ENCODE measurements around the gene RHOG.
A peak's percentile ranks its signal among the peaks of the same experiment; 100 is the strongest.
"Not testable (repeated sequence)": the region's sequence is repeated elsewhere in the genome, so short reads cannot be mapped to it uniquely, and the experiment has no call there.

RHOG gene

DNA sequence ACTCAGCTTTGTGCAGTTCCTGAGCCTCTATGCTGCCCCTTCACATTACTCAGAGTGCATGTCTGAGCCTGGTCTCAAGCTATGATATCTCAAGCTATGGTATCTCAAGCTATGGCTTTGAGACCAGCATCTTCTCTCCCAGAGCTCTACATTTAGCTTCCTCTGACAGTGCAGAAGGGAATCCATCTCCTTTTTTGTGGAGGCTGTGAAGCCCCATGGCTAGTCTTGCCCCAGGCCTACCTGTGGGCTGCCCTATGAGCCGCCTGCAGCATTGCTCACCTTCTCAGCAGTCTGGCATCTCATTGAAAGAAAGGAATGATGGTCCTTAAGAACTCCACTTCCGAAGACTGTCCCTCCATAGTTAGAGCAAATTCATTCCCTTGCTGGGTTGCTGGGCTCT is 19.8 kb downstream of the RHOG start:
- no peak overlapping the region for H3K9ac ChIP-seq (ENCODE audit: low read depth, low read length)
- peaks cover 12% of the 10 kb centered on the region for H3K4me1 ChIP-seq (ENCODE audit: insufficient read depth, low read length)
- H3K36me3 ChIP-seq (ENCODE audit: insufficient read depth, low read length) = no peaks in the 10 kb centered on the region; the same call in 1 of the 2 replicates
- H3K9me3 ChIP-seq (ENCODE audit: control insufficient read depth, insufficient read depth, low read length) = no peaks in the 10 kb centered on the region

DNA sequence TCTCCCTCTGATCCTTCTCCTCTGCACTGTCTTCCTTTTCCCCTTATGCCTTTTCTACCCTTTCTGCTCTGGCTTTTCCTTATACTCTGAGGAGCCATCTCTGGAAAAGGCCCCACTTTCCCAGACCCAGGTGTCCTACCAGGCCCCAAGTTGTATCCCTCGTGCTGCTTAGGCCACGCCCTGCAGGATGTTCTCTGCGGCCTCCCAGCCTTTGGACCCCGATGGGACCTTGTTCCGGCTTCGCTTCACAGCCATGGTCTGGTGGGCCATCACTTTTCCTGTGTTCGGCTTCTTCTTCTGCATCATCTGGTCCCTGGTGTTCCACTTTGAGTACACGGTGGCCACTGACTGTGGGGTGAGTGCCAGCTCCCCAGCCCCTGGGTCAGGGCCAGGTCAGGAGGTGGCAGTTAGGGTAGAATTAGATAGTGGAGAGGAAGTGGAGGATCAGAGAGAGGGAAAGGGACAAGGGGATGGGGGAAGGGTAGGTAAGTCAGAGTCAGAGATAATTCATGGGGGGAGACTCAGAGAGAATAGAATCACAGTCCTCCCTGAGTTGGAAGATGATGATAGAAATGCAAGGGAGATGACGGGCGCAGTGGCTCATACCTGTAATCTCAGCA is 23.5 kb downstream of the RHOG start:
- H3K9ac ChIP-seq (ENCODE audit: low read depth, low read length) = no peak overlapping the region
- no peaks in the 10 kb centered on the region; the same call in 1 of the 2 replicates for H3K36me3 ChIP-seq (ENCODE audit: insufficient read depth, low read length)
- no peaks in the 10 kb centered on the region for H3K9me3 ChIP-seq (ENCODE audit: control insufficient read depth, insufficient read depth, low read length)
- no peaks in the 10 kb centered on the region for H3K4me1 ChIP-seq (ENCODE audit: insufficient read depth, low read length)

DNA sequence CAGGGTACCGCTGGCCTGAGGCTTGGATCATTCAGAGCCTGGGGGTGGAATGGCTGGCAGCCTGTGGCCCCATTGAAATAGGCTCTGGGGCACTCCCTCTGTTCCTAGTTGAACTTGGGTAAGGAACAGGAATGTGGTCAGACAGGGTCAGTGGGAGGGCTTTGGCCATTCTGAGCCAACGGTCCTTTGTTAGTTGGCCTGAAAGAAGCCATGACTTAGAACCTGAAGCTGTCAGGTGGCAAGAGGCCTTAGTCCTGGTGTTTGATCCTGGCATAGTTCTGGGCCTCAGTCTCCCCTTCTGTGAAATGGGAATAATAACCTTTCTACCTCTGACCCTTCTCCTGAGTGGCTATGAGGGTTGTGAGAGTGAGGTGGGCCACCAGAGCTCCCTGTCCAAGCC is 24.1 kb downstream of the RHOG start:
- no peaks in the 10 kb centered on the region; the same call in 1 of the 2 replicates for H3K36me3 ChIP-seq (ENCODE audit: insufficient read depth, low read length)
- no peaks in the 10 kb centered on the region for H3K9me3 ChIP-seq (ENCODE audit: control insufficient read depth, insufficient read depth, low read length)
- no peak overlapping the region for H3K9ac ChIP-seq (ENCODE audit: low read depth, low read length)

DNA sequence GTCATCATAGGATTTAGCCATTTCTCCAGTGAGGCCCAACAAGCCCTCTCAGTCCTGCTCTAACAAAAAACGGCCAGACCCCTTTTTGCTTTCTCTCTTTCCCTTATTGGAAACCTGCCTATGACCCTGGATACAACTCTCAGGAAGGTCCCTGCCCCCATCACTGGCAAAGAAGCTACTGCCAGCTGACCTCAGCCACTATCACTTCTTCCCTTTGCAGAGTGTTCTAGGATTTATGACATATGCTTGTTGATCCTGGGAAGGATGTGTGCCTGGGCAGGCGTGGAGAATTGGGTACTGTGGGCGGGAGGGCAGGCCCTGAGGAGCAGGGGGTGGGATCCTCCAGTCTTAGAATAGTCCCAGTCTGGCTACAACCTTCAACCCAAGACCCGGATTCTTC is 24.9 kb downstream of the RHOG start:
- H3K36me3 ChIP-seq (ENCODE audit: insufficient read depth, low read length) = no peaks in the 10 kb centered on the region; the same call in 1 of the 2 replicates
- H3K4me1 ChIP-seq (ENCODE audit: insufficient read depth, low read length) = no peaks in the 10 kb centered on the region
- no peaks in the 10 kb centered on the region for H3K9me3 ChIP-seq (ENCODE audit: control insufficient read depth, insufficient read depth, low read length)
- no peak overlapping the region for H3K9ac ChIP-seq (ENCODE audit: low read depth, low read length)

More for the DNA sequence above, 24.1 kb downstream of the RHOG start:
- no peaks in the 10 kb centered on the region for H3K4me1 ChIP-seq (ENCODE audit: insufficient read depth, low read length)

DNA sequence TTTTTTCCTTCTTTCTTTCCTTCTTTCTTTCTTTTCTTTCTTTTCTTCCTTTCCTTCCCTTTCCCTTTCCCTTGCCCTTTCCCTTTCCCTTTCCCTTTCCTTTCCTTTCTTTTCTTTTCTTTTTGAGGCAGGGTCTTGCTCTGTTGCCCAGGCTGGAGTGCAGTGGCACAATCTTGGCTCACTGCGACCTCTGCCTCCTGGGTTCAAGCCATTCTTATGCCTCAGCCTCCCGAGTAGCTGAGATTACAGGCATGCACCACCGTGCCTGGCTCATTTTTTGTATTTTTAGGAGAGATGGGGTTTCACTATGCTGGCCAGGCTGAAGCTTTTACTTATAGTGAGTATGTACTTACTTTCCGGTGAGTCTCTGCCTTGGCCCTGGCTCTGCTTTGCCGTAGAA is 25.9 kb downstream of the RHOG start:
- H3K9me3 ChIP-seq (ENCODE audit: control insufficient read depth, insufficient read depth, low read length); H3K4me1 ChIP-seq (ENCODE audit: insufficient read depth, low read length); H3K9ac ChIP-seq (ENCODE audit: low read depth, low read length); H3K36me3 ChIP-seq (ENCODE audit: insufficient read depth, low read length): not testable (repeated sequence)

DNA sequence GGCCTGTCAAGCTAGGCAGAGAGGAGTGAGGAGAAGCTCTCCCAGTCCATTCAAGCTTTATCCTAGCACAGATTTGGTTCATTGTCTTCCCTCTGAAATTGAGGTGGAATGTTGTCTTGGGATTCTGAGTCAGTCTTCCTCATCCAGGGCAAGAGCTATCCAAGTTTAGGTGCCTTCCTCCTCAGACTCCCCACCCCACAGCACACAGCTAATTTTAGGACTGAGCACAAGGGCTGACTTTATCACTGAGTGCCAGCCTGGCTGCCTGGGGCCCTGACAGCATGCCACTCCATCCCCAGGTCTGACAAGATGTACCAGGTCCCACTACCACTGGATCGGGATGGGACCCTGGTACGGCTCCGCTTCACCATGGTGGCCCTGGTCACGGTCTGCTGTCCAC is 29.8 kb downstream of the RHOG start:
- no peak overlapping the region for H3K9ac ChIP-seq (ENCODE audit: low read depth, low read length)
- H3K9me3 ChIP-seq (ENCODE audit: control insufficient read depth, insufficient read depth, low read length) = no peaks in the 10 kb centered on the region
- no peaks in the 10 kb centered on the region for H3K36me3 ChIP-seq (ENCODE audit: insufficient read depth, low read length)
- H3K4me1 ChIP-seq (ENCODE audit: insufficient read depth, low read length) = 0 out of 2 replicates have a peak, but pooled peaks cover 3% of the 10 kb centered on the region

DNA sequence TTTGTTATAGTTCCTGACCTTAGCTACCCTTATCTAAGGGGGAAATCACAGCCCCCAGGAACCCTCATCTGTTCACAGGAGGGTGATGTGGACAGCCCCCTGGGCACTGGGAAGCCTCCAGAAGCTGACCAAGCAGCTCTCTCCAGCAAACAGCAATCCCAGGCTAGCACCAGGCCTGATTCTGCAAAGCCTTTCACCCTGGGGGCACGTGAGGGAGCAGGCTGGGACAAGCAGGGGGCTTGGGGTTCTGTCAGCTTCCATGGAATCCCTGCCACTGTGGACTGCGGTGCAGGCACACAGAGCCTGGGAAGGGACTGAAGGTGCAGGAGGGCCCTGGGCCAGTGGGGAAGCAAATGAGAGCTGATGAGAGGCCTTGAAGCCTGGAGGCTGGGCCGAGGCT is 30.3 kb downstream of the RHOG start:
- no peaks in the 10 kb centered on the region for H3K36me3 ChIP-seq (ENCODE audit: insufficient read depth, low read length)
- 0 out of 2 replicates have a peak, but pooled peaks cover 3% of the 10 kb centered on the region for H3K4me1 ChIP-seq (ENCODE audit: insufficient read depth, low read length)
- H3K9me3 ChIP-seq (ENCODE audit: control insufficient read depth, insufficient read depth, low read length) = no peaks in the 10 kb centered on the region
- no peak overlapping the region for H3K9ac ChIP-seq (ENCODE audit: low read depth, low read length)

DNA sequence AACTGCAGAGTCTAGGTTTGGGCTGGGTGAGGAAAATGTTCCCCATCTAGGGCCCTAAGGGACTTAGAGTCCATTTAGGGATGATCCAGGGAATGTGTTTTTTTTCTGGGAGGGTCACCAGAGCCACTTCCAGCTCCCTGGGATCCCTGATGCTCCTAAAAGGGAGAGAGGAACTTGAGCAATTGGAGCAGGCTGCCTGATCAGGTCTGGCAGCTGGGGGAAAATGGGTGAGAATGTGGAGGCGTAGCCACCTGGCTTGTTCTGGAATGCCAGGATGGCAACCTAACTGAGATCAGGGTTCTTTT is 31.2 kb downstream of the RHOG start:
- 0 out of 2 replicates have a peak, but pooled peaks cover 3% of the 10 kb centered on the region for H3K4me1 ChIP-seq (ENCODE audit: insufficient read depth, low read length)
- no peaks in the 10 kb centered on the region for H3K9me3 ChIP-seq (ENCODE audit: control insufficient read depth, insufficient read depth, low read length)
- no peak overlapping the region for H3K9ac ChIP-seq (ENCODE audit: low read depth, low read length)
- no peaks in the 10 kb centered on the region for H3K36me3 ChIP-seq (ENCODE audit: insufficient read depth, low read length)

DNA sequence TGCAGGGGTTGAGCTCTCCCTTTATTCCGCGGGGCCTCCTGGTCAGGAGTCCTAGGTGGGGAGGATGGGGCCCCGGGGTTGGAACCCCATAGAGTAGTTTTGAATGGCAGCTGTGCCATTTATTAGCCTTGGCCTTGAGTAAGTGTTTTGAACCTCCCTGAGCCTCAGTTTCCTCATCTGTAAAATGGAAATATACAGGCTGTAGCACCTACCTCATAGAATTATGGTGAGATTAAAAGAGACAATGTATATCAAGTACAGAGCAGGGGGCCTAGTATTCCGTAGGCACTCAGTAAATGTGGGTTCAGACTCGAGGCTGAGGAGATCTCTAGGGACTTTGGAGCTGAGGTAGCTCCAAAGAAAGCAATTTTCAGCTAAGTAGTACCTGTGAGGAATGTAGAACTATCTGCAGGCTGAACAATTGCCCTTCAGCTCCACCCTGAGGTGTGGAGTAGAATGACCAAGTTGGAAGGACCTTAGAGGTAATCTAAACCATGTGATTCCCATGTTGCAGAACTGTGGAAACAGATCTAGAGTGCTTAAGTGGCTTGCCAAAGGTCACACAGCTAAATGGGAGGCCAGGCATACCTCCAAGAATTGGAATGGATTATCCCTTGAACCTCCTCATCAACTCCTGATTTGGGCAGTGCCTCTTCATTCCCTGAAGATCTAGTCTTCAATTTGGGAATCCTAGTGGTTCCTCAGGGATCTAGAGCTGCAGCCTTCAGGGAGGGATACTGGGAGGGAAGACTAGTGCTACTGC is 31.7 kb downstream of the RHOG start:
- Histone ChIP-seq H3K36me3 (ENCODE audit: insufficient read depth, low read length) (no peaks in the 10 kb centered on the region), H3K9me3 (ENCODE audit: control insufficient read depth, insufficient read depth, low read length) (no peaks in the 10 kb centered on the region), H3K9ac (ENCODE audit: low read depth, low read length) (peak overlapping the region; percentile 92), H3K4me1 (ENCODE audit: insufficient read depth, low read length) (0 out of 2 replicates have a peak, but pooled peaks cover 3% of the 10 kb centered on the region)

DNA sequence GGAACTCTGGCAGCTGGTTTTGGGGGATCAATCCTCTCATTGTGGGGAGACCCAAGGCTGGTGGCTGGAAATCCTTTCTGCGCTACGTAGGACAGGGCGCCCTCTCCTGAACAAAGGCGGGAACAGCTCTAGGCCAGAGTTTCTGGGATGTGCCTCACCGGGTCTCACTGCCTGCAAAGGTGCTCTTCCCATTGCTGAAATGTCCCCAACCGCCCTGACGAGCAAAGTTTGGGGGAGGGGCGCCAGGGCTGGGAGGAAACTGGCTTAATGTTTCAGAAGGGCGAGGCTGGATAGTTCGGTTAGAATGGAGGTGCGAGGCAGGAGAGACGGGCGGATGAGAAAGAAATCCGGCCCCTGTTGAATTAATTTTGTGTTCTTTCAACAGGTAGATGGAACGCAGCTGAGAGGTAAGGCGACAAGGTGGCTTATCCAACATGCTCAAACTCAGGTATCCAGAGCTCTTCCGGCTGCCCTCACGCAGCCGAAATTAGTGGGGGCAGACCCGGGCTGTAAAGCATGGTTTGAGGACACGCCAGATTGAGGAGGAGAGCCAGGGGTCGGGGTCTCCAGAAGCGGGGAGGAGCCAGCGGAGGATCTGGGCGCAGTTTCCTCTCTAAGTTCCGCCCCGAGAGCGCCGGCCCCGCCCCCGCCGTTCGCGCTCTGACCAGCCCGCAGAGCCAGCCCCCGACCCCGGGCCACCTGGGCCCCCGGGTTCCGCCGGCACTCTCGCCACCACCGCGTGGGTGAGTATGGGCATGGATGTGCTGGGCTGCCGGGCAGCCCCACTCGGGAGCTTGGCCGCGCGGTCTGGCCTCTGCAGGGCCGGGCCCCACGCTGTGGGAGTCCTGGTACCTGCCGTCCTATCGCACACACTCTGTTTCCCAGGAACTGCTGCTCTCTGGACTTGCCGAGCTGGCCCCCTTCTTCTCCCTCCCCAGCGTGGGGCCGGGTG is 32.6 kb downstream of the RHOG start, which contains the start of gene PGAP2:
Gene PGAP2, plus strand, starts transcription at position 652 of the 952 bp plus-strand sequence. CDS start 2,700 bp downstream, outside the sequence.
- Histone ChIP-seq H3K9me3 (ENCODE audit: control insufficient read depth, insufficient read depth, low read length) (no peaks in the 10 kb centered on the region), H3K4me1 (ENCODE audit: insufficient read depth, low read length) (0 out of 2 replicates have a peak, but pooled peaks cover 3% of the 10 kb centered on the region), H3K9ac (ENCODE audit: low read depth, low read length) (peak within 1 kb of the TSS; percentile 92), H3K36me3 (ENCODE audit: insufficient read depth, low read length) (no peaks in the 10 kb centered on the region)

DNA sequence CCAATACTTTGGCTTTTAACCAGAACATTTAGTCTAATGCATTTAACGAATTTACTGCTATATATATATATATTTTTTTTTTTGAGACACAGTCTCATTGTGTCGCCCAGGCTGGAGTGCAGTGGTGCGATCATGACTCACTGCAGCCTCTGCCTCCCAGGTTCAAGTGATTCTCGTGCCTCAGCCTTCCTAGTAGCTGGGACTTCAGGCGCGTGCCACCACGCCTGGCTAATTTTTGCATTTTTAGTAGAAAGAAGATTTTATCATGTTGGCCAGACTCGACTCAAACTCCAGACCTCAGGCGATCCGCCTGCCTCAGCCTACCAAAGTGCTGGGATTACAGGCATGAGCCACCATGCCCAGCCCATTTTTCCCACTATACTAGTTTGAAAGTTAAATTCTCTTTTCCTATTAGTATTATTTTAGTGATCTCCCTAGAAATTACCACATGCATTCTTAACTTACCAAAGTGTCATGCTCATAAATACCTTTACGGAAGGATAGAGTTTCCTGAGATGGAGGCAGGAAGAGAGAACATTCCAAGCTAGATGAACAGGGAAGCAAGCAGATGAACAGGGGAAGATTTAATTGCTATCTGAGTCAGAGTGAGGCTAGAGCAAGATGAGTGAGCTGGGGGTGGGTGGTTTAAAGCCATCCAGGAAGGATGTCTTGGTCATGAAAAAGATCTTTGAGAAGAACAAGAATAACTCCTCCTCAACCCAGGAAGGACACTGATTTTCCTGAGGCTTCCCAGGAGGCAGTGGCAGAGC is 36.8 kb downstream of the RHOG start:
- Histone ChIP-seq H3K9me3 (ENCODE audit: control insufficient read depth, insufficient read depth, low read length) (no peaks in the 10 kb centered on the region), H3K4me1 (ENCODE audit: insufficient read depth, low read length) (0 out of 2 replicates have a peak, but pooled peaks cover 3% of the 10 kb centered on the region), H3K9ac (ENCODE audit: low read depth, low read length) (no peak overlapping the region), H3K36me3 (ENCODE audit: insufficient read depth, low read length) (no peaks in the 10 kb centered on the region)

DNA sequence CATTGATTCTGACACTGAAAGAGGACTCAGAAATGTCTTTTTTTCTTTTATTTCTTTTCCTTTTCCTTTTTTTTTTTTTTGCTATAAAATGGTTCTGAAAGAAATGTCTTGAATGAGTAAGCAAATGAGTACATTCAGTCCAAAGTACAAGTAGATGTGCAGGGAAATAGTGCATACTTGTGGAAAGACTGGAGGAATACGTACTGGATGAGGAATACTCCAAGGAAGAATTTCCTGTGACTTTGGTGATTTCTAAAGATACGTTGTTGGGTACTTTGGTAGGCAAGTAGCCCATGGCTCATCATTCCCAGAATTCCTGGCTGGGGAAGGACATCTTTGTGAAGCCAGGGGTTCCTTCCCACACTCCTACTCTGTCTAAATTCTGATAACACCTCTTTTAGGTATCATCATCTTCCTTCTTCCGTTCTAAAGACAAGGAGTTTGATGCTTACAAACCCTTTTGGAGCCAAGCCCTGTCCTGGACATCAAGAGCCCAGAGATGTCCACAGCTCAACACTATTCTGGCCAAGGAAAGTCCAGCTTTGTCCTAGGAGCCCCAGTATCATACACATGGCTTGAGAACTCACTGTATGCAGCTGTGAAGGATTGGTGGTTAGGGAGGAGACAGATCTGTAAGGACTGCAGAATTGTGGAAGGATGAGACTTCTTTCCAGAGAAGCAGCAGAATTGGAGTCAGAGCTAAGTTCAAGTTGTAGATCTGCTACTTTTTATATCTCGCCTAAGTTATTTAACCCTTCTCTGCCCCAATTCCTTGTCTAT is 38.6 kb downstream of the RHOG start:
- no peaks in the 10 kb centered on the region for H3K9me3 ChIP-seq (ENCODE audit: control insufficient read depth, insufficient read depth, low read length)
- no peaks in the 10 kb centered on the region for H3K4me1 ChIP-seq (ENCODE audit: insufficient read depth, low read length)
- no peaks in the 10 kb centered on the region for H3K36me3 ChIP-seq (ENCODE audit: insufficient read depth, low read length)
- no peak overlapping the region for H3K9ac ChIP-seq (ENCODE audit: low read depth, low read length)

DNA sequence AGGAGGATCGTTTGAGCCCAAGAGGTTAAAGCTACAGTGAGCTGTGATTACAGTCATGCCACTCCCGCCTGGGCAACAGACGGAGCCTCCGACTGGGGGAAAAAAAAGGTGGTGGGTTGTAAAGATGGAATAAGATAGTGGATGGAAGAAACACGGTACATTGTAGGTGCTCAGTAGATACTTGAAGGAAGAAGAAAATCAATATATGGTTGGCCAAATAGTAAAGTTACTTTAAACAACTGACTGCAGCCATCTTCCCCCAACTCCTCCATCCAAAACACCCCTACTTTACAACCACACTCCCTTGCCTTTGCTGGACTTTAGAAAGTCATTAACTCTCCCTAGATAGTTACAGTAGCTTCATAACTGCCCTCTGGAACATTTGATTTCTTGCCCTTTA is 40.9 kb downstream of the RHOG start:
- no peak overlapping the region for H3K9ac ChIP-seq (ENCODE audit: low read depth, low read length)
- no peaks in the 10 kb centered on the region for H3K9me3 ChIP-seq (ENCODE audit: control insufficient read depth, insufficient read depth, low read length)
- no peaks in the 10 kb centered on the region for H3K36me3 ChIP-seq (ENCODE audit: insufficient read depth, low read length)
- H3K4me1 ChIP-seq (ENCODE audit: insufficient read depth, low read length) = 0 out of 2 replicates have a peak, but pooled peaks cover 8% of the 10 kb centered on the region
